GM12872 (cell line): ENCODE measurements around the gene MED16.

Source experiments
- CTCF ChIP-seq: IDR thresholded peaks from 3 replicates; pipeline ENCODE4 v1.5.1; 2011; ENCODE audit warnings: low read depth, mild to moderate bottlenecking, low read length, moderate library complexity; ENCODE audit not compliant: insufficient read depth

The MED16 gene

GRCh38 chr19:925526-926322, 32.7 kb upstream of the MED16 start, which contains the start of gene ARID3A:
ARID3A (plus strand) TSS chr19:926035; CDS start chr19:929529, 3,494 bp downstream.
- TF ChIP-seq CTCF: no peak

- TF ChIP-seq CTCF: no peak
Measured at GRCh38 chr19:925087-925525, 32.1 kb upstream of the MED16 start.

- TF ChIP-seq CTCF: no peak
Measured at GRCh38 chr19:924553-925086, 31.6 kb upstream of the MED16 start.

GRCh38 chr19:920051-920864, 27.3 kb upstream of the MED16 start:
- no peak for TF ChIP-seq CTCF

- TF ChIP-seq CTCF: no peak
Measured at GRCh38 chr19:919199-920050, 26.4 kb upstream of the MED16 start.

GRCh38 chr19:918481-919198, 25.7 kb upstream of the MED16 start:
- no peak for TF ChIP-seq CTCF
